OCI-LY7 (cell line): ENCODE data around the gene RAD17.

Experiments
- EZH2phosphoT487 ChIP-seq: fragments of 200-600 bp; sonication (generic); IDR thresholded peaks from 2 replicates; pipeline ENCODE4 v1.6.1; 2018; ENCODE audit warnings: low read depth, borderline replicate concordance, mild to moderate bottlenecking, mixed run types, antibody characterized with exemption, low read length, moderate library complexity, mixed read lengths
- TF ChIP-seq, protein P1 (sequence below): fragments of 200-600 bp; sonication (generic); conservative IDR thresholded peaks from 2 replicates; pipeline ENCODE4 v1.5.1; 2014; ENCODE audit warnings: mild to moderate bottlenecking, antibody characterized with exemption, low read length, moderate library complexity, mixed read lengths

- TF ChIP-seq, protein P1, sequence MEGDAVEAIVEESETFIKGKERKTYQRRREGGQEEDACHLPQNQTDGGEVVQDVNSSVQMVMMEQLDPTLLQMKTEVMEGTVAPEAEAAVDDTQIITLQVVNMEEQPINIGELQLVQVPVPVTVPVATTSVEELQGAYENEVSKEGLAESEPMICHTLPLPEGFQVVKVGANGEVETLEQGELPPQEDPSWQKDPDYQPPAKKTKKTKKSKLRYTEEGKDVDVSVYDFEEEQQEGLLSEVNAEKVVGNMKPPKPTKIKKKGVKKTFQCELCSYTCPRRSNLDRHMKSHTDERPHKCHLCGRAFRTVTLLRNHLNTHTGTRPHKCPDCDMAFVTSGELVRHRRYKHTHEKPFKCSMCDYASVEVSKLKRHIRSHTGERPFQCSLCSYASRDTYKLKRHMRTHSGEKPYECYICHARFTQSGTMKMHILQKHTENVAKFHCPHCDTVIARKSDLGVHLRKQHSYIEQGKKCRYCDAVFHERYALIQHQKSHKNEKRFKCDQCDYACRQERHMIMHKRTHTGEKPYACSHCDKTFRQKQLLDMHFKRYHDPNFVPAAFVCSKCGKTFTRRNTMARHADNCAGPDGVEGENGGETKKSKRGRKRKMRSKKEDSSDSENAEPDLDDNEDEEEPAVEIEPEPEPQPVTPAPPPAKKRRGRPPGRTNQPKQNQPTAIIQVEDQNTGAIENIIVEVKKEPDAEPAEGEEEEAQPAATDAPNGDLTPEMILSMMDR: no peak
- no peak for TF ChIP-seq EZH2phosphoT487
These were observed 82.5 kb downstream of the RAD17 start for GRCh38 chr5:69451941-69452647.
